ENCODE data around the gene CRNN.

- TF ChIP-seq POLR2AphosphoS5 (IDR thresholded peaks at IDR 0.05; ENCODE audit: low read depth, low read length) (no peak), POLR2A (IDR thresholded peaks at IDR 0.05; ENCODE audit: low read depth, low read length) (no peak)
These were observed 45.8 kb upstream of the CRNN start for GRCh38 chr1:152459596-152460528.
